ENCODE results near the gene PDCD6IP.
"Not testable (repeated sequence)": the region's sequence is repeated elsewhere in the genome, so short reads cannot be mapped to it uniquely, and the experiment has no call there.

DNA sequence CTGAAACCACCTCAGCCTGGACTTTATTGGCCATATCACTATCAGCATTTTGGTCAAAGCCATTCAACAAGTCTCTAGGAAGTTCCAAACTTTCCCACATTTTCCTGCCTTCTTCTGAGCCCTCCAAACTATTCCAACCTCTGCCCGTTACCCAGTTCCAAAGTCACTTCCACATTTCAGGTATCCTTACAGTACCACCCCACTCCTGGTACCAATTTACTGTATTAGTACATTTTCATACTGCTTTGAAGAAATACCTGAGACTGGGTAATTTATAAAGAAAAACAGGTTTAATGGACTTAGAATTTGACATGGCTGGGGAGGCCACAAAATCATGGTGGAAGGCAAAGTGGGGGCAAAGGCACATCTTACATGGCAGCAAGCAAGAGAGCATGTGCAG lies 44.0 kb upstream of the PDCD6IP start:
- TF ChIP-seq, protein P1, sequence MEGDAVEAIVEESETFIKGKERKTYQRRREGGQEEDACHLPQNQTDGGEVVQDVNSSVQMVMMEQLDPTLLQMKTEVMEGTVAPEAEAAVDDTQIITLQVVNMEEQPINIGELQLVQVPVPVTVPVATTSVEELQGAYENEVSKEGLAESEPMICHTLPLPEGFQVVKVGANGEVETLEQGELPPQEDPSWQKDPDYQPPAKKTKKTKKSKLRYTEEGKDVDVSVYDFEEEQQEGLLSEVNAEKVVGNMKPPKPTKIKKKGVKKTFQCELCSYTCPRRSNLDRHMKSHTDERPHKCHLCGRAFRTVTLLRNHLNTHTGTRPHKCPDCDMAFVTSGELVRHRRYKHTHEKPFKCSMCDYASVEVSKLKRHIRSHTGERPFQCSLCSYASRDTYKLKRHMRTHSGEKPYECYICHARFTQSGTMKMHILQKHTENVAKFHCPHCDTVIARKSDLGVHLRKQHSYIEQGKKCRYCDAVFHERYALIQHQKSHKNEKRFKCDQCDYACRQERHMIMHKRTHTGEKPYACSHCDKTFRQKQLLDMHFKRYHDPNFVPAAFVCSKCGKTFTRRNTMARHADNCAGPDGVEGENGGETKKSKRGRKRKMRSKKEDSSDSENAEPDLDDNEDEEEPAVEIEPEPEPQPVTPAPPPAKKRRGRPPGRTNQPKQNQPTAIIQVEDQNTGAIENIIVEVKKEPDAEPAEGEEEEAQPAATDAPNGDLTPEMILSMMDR (IDR thresholded peaks at IDR 0.05) = not testable (repeated sequence)
- not testable (repeated sequence) for TF ChIP-seq POLR2A (IDR thresholded peaks at IDR 0.05)
